GM06990 (cell line): ENCODE results near the gene CNDP2.

ENCODE experiments used
- DNase-seq: peaks from one replicate; pipeline ENCODE4 v3.0.0-alpha.2; 2011; ENCODE audit not compliant: insufficient read length; ENCODE audit errors: extremely low read depth
- H3K27me3 ChIP-seq: replicated peaks from 2 replicates; pipeline ENCODE4 v1.6.0; 2011; ENCODE audit warnings: low read length; ENCODE audit not compliant: control insufficient read depth, insufficient read depth
- H3K36me3 ChIP-seq: 2 replicates; pipeline ENCODE4 v1.5.1; 2011; ENCODE audit warnings: low read length; ENCODE audit not compliant: control insufficient read depth, insufficient read depth
- H3K4me3 ChIP-seq: replicated peaks from 2 replicates; pipeline ENCODE4 v1.5.1; 2011; ENCODE audit warnings: low read depth, mild to moderate bottlenecking, control low read depth, low read length
- TF ChIP-seq, protein P1 (sequence below): IDR thresholded peaks from 2 replicates; pipeline ENCODE4 v1.5.1; 2011; ENCODE audit warnings: low read length, control low read depth, mild to moderate bottlenecking, inconsistent platforms; ENCODE audit not compliant: insufficient read depth, poor library complexity, severe bottlenecking

The CNDP2 gene

DNA sequence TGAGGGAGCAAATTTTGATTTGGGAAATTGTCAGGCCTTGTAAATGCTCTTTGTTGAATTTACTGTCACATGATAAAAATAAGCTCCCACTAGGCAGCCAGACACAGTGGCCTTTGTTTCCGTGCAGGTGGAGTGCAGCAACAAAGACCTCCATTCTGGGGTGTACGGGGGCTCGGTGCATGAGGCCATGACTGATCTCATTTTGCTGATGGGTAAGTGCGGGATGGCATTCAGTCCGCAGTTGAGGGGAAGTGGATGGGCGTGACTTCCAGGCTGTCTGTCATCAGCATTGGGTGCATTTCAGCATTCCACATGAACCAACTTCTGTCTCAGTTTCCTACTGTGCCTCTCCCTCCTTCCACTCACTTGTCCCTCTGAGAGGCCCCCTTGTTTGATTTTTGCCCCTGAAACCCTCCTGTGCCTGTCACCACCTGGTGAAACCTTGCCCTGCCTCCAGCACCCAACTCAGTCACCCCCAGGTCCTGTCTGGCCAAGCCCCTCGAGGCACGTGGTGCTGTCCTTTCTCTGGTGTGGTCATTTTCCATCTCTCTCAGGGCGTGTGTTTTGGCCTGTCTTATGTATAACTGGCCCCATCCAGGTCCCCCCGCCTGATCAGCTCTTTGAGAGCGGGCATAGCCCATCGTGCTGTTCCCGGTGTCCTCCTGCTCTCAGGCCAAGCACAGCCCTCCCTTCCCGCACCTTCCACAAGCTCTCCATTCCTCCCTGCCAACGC, 16.3 kb downstream of the CNDP2 start:
- TF ChIP-seq, protein P1, sequence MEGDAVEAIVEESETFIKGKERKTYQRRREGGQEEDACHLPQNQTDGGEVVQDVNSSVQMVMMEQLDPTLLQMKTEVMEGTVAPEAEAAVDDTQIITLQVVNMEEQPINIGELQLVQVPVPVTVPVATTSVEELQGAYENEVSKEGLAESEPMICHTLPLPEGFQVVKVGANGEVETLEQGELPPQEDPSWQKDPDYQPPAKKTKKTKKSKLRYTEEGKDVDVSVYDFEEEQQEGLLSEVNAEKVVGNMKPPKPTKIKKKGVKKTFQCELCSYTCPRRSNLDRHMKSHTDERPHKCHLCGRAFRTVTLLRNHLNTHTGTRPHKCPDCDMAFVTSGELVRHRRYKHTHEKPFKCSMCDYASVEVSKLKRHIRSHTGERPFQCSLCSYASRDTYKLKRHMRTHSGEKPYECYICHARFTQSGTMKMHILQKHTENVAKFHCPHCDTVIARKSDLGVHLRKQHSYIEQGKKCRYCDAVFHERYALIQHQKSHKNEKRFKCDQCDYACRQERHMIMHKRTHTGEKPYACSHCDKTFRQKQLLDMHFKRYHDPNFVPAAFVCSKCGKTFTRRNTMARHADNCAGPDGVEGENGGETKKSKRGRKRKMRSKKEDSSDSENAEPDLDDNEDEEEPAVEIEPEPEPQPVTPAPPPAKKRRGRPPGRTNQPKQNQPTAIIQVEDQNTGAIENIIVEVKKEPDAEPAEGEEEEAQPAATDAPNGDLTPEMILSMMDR, result no peak
- DNase-seq, result no peak
- Histone ChIP-seq H3K36me3 (peaks cover 74% of the 10 kb centered on the region), H3K27me3 (no peaks in the 10 kb centered on the region), H3K4me3 (no peak overlapping the region)

GRCh38 chr18:74513149-74513882, 17.2 kb downstream of the CNDP2 start:
- Histone ChIP-seq H3K36me3 (peaks cover 69% of the 10 kb centered on the region), H3K4me3 (no peak overlapping the region), H3K27me3 (no peaks in the 10 kb centered on the region)
- TF ChIP-seq, protein P1, result no peak
- no peak for DNase-seq

GRCh38 chr18:74513883-74514205, 17.7 kb downstream of the CNDP2 start:
- DNase-seq, result no peak
- Histone ChIP-seq H3K27me3 (no peaks in the 10 kb centered on the region), H3K36me3 (peaks cover 67% of the 10 kb centered on the region), H3K4me3 (no peak overlapping the region)
- TF ChIP-seq, protein P1, result no peak

GRCh38 chr18:74514860-74515495, 18.8 kb downstream of the CNDP2 start:
- DNase-seq, result no peak
- Histone ChIP-seq H3K27me3 (no peaks in the 10 kb centered on the region), H3K36me3 (peaks cover 70% of the 10 kb centered on the region), H3K4me3 (no peak overlapping the region)
- TF ChIP-seq, protein P1, result no peak

DNA sequence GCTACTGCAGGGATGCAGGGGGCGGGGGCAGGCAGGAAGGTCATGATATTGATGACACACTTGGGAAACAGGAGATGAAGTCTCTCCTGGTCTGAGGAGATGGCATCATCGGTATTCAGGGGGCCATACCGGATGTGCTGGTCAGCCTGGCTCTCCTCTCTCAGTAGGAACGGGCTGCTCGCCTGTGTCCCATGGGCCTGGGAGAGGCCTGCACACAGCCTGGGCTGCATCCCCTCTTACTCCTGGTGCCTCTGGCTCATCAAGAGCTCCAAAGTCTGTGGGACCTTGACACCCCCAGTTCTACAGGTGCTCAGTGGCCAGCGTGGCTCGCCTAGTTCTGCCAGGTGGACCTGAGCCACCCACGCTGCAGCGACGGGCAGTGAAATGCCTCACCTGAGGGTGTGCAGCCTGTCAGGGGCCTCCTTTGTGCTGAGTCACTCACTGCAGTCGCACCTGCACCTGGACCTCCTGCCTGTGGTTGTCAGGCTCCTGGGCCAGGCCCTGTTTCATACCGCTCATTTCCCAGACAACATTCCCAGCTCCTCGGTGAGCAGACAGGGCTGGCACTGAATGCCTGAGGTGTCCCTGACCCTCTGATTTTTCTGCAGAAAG, 19.6 kb downstream of the CNDP2 start:
- DNase-seq, result no peak
- TF ChIP-seq, protein P1, result no peak
- H3K27me3 ChIP-seq, result no peaks in the 10 kb centered on the region
- peaks cover 67% of the 10 kb centered on the region for H3K36me3 ChIP-seq
- H3K4me3 ChIP-seq, result no peak overlapping the region
